C4-2B (cell line): ENCODE data around the gene PAM.

Experiments
- ZFX ChIP-seq: fragments of 450-650 bp; IDR thresholded peaks from 2 replicates; pipeline ENCODE4 v1.6.1; 2017
- TF ChIP-seq, protein P1 (sequence below): fragments of 450-650 bp; conservative IDR thresholded peaks from 2 replicates; pipeline ENCODE4 v1.5.1; 2017; ENCODE audit warnings: mild to moderate bottlenecking

GRCh38 chr5:103000089-103000488 lies 245.0 kb downstream of the PAM start:
- TF ChIP-seq, protein P1, sequence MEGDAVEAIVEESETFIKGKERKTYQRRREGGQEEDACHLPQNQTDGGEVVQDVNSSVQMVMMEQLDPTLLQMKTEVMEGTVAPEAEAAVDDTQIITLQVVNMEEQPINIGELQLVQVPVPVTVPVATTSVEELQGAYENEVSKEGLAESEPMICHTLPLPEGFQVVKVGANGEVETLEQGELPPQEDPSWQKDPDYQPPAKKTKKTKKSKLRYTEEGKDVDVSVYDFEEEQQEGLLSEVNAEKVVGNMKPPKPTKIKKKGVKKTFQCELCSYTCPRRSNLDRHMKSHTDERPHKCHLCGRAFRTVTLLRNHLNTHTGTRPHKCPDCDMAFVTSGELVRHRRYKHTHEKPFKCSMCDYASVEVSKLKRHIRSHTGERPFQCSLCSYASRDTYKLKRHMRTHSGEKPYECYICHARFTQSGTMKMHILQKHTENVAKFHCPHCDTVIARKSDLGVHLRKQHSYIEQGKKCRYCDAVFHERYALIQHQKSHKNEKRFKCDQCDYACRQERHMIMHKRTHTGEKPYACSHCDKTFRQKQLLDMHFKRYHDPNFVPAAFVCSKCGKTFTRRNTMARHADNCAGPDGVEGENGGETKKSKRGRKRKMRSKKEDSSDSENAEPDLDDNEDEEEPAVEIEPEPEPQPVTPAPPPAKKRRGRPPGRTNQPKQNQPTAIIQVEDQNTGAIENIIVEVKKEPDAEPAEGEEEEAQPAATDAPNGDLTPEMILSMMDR, result no peak
- TF ChIP-seq ZFX, result no peak
